ENCODE measurements around the gene PDLIM5. TPM values are rescaled to one million over a fixed set of nuclear protein-coding genes. Genes with fewer than 3 reads are reported as not detected.

PDLIM5 gene
- total and polyA plus RNA-seq, 4 experiments from 2014 or later = 37.4 to 57.5 (median 44.6) TPM

- DNase-seq = no peak
- no peaks in the 10 kb centered on the region for H3K27me3 Mint-ChIP-seq
- H3K27me3 ChIP-seq (ENCODE audit: insufficient read depth, low read length) = no peaks in the 10 kb centered on the region
- CTCF ChIA-PET (ENCODE audit: partially characterized antibody) = no interaction called here
- H3K4me1 ChIP-seq (ENCODE audit: insufficient read depth, low read length) = no peaks in the 10 kb centered on the region
- H3K4me1 Mint-ChIP-seq = peaks cover 0 to 2% (median 0%) of the 10 kb centered on the region in 4 donors
- no peak overlapping the region for H3K4me3 Mint-ChIP-seq
- intact Hi-C loops (cut with micrococcal nuclease) = no loop called here
- no peak overlapping the region for H3K27ac Mint-ChIP-seq
- POLR2A ChIA-PET (ENCODE audit: partially characterized antibody) = no interaction called here
- H3K36me3 ChIP-seq (ENCODE audit: insufficient read depth, low read length) = no peaks in the 10 kb centered on the region
- H3K36me3 Mint-ChIP-seq = peaks cover 6 to 11% of the 10 kb centered on the region in 2 donors
- no peak overlapping the region for H3K4me3 ChIP-seq (ENCODE audit: low read length in 2 of 2)
- no peaks in the 10 kb centered on the region for H3K9me3 ChIP-seq (ENCODE audit: control insufficient read depth in 1 of 2, low read length in 2 of 2)
- H3K9me3 Mint-ChIP-seq = no peaks in the 10 kb centered on the region
- no peak overlapping the region for H3K27ac ChIP-seq (ENCODE audit: low read depth, low read length)
Measured at GRCh38 chr4:94578195-94578594, 126.5 kb downstream of the PDLIM5 start.

- H3K4me1 ChIP-seq (ENCODE audit: insufficient read depth, low read length) = no peaks in the 10 kb centered on the region
- H3K27ac Mint-ChIP-seq = no peak overlapping the region
- ChIA-PET POLR2A (ENCODE audit: partially characterized antibody) (no interaction called here), CTCF (ENCODE audit: partially characterized antibody) (no interaction called here)
- H3K27me3 Mint-ChIP-seq = no peaks in the 10 kb centered on the region
- H3K36me3 ChIP-seq (ENCODE audit: insufficient read depth, low read length) = no peaks in the 10 kb centered on the region
- peaks cover 5 to 22% of the 10 kb centered on the region in 2 donors for H3K36me3 Mint-ChIP-seq
- H3K9me3 Mint-ChIP-seq = no peaks in the 10 kb centered on the region
- no peak overlapping the region for H3K4me3 ChIP-seq (ENCODE audit: low read length in 2 of 2)
- H3K4me3 Mint-ChIP-seq = no peak overlapping the region
- intact Hi-C loops (cut with micrococcal nuclease) = no loop called here
- no peak overlapping the region for H3K27ac ChIP-seq (ENCODE audit: low read depth, low read length)
- no peaks in the 10 kb centered on the region for H3K9me3 ChIP-seq (ENCODE audit: control insufficient read depth in 1 of 2, low read length in 2 of 2)
- no peak for DNase-seq
- peaks cover 0 to 2% (median 0%) of the 10 kb centered on the region in 4 donors for H3K4me1 Mint-ChIP-seq
- no peaks in the 10 kb centered on the region for H3K27me3 ChIP-seq (ENCODE audit: insufficient read depth, low read length)
Measured at GRCh38 chr4:94581766-94582165, 130.0 kb downstream of the PDLIM5 start.

GRCh38 chr4:94582517-94582916 is 130.8 kb downstream of the PDLIM5 start:
- Mint-ChIP-seq H3K4me3 (no peak overlapping the region), H3K27ac (peak overlapping the region in 2 of 7 donors; percentile 3 to 59), H3K9me3 (no peaks in the 10 kb centered on the region), H3K27me3 (no peaks in the 10 kb centered on the region), H3K36me3 (peaks cover 5 to 27% of the 10 kb centered on the region in 2 donors), H3K4me1 (peaks cover 0 to 2% (median 0%) of the 10 kb centered on the region in 4 donors)
- ChIA-PET POLR2A (ENCODE audit: partially characterized antibody) (no interaction called here), CTCF (ENCODE audit: partially characterized antibody) (no interaction called here)
- H3K9me3 ChIP-seq (ENCODE audit: control insufficient read depth in 1 of 2, low read length in 2 of 2) = no peaks in the 10 kb centered on the region
- DNase-seq = no peak
- no peaks in the 10 kb centered on the region for H3K27me3 ChIP-seq (ENCODE audit: insufficient read depth, low read length)
- no peaks in the 10 kb centered on the region for H3K36me3 ChIP-seq (ENCODE audit: insufficient read depth, low read length)
- intact Hi-C loops (cut with micrococcal nuclease) = no loop called here
- H3K4me3 ChIP-seq (ENCODE audit: low read length in 2 of 2) = no peak overlapping the region
- H3K4me1 ChIP-seq (ENCODE audit: insufficient read depth, low read length) = no peaks in the 10 kb centered on the region
- no peak overlapping the region for H3K27ac ChIP-seq (ENCODE audit: low read depth, low read length)

- no peak overlapping the region for H3K4me3 ChIP-seq (ENCODE audit: low read length in 2 of 2)
- Mint-ChIP-seq H3K27me3 (no peaks in the 10 kb centered on the region), H3K4me3 (no peak overlapping the region), H3K36me3 (peaks cover 5 to 27% of the 10 kb centered on the region in 2 donors), H3K4me1 (peaks cover 0 to 2% (median 0%) of the 10 kb centered on the region in 4 donors), H3K9me3 (no peaks in the 10 kb centered on the region), H3K27ac (no peak overlapping the region)
- H3K36me3 ChIP-seq (ENCODE audit: insufficient read depth, low read length) = no peaks in the 10 kb centered on the region
- DNase-seq = no peak
- no peaks in the 10 kb centered on the region for H3K4me1 ChIP-seq (ENCODE audit: insufficient read depth, low read length)
- CTCF ChIA-PET (ENCODE audit: partially characterized antibody) = interaction anchor here (1.1 kb wide), 1 partner anchor 17 kb away, joined by 3 read pairs; no protein-coding TSS in a partner anchor
- H3K9me3 ChIP-seq (ENCODE audit: control insufficient read depth in 1 of 2, low read length in 2 of 2) = no peaks in the 10 kb centered on the region
- no peak overlapping the region for H3K27ac ChIP-seq (ENCODE audit: low read depth, low read length)
- POLR2A ChIA-PET (ENCODE audit: partially characterized antibody) = no interaction called here
- no peaks in the 10 kb centered on the region for H3K27me3 ChIP-seq (ENCODE audit: insufficient read depth, low read length)
- intact Hi-C loops (cut with micrococcal nuclease) = no loop called here
Measured at GRCh38 chr4:94583914-94584641, 132.3 kb downstream of the PDLIM5 start.

- CTCF ChIA-PET (ENCODE audit: partially characterized antibody) = no interaction called here
Measured at GRCh38 chr4:94588896-94589693, 137.4 kb downstream of the PDLIM5 start.

GRCh38 chr4:94590493-94590892 is 138.8 kb downstream of the PDLIM5 start:
- Mint-ChIP-seq H3K4me3 (no peak overlapping the region), H3K9me3 (no peaks in the 10 kb centered on the region), H3K4me1 (no peaks in the 10 kb centered on the region), H3K27me3 (no peaks in the 10 kb centered on the region), H3K36me3 (peaks cover 14 to 20% of the 10 kb centered on the region in 2 donors), H3K27ac (peak overlapping the region in 1 of 7 donors; percentile 87)
- ChIA-PET POLR2A (ENCODE audit: partially characterized antibody) (no interaction called here), CTCF (ENCODE audit: partially characterized antibody) (no interaction called here)
- no peaks in the 10 kb centered on the region for H3K27me3 ChIP-seq (ENCODE audit: insufficient read depth, low read length)
- no peak overlapping the region for H3K4me3 ChIP-seq (ENCODE audit: low read length in 2 of 2)
- intact Hi-C loops (cut with micrococcal nuclease) = no loop called here
- no peaks in the 10 kb centered on the region for H3K9me3 ChIP-seq (ENCODE audit: control insufficient read depth in 1 of 2, low read length in 2 of 2)
- H3K36me3 ChIP-seq (ENCODE audit: insufficient read depth, low read length) = no peaks in the 10 kb centered on the region
- H3K4me1 ChIP-seq (ENCODE audit: insufficient read depth, low read length) = no peaks in the 10 kb centered on the region
- H3K27ac ChIP-seq (ENCODE audit: low read depth, low read length) = no peak overlapping the region
- no peak for DNase-seq

More at GRCh38 chr4:94588896-94589693, 137.4 kb downstream of the PDLIM5 start:
- Histone ChIP-seq H3K9me3 (ENCODE audit: control insufficient read depth in 1 of 2, low read length in 2 of 2) (no peaks in the 10 kb centered on the region), H3K4me3 (ENCODE audit: low read length in 2 of 2) (no peak overlapping the region), H3K36me3 (ENCODE audit: insufficient read depth, low read length) (no peaks in the 10 kb centered on the region), H3K27ac (ENCODE audit: low read depth, low read length) (no peak overlapping the region), H3K27me3 (ENCODE audit: insufficient read depth, low read length) (no peaks in the 10 kb centered on the region), H3K4me1 (ENCODE audit: insufficient read depth, low read length) (no peaks in the 10 kb centered on the region)
- Mint-ChIP-seq H3K36me3 (peaks cover 14 to 29% of the 10 kb centered on the region in 2 donors), H3K9me3 (no peaks in the 10 kb centered on the region), H3K27ac (no peak overlapping the region), H3K4me1 (no peaks in the 10 kb centered on the region), H3K4me3 (no peak overlapping the region), H3K27me3 (no peaks in the 10 kb centered on the region)
- POLR2A ChIA-PET (ENCODE audit: partially characterized antibody) = no interaction called here
- intact Hi-C loops (cut with micrococcal nuclease) = no loop called here
- DNase-seq = no peak

- DNase-seq = no peak
- H3K9me3 ChIP-seq (ENCODE audit: control insufficient read depth in 1 of 2, low read length in 2 of 2) = no peaks in the 10 kb centered on the region
- Mint-ChIP-seq H3K4me3 (no peak overlapping the region), H3K27me3 (no peaks in the 10 kb centered on the region), H3K9me3 (no peaks in the 10 kb centered on the region), H3K27ac (peak overlapping the region in 1 of 7 donors; percentile 29), H3K36me3 (peaks cover 13% of the 10 kb centered on the region in 2 donors), H3K4me1 (no peaks in the 10 kb centered on the region)
- ChIA-PET POLR2A (ENCODE audit: partially characterized antibody) (no interaction called here), CTCF (ENCODE audit: partially characterized antibody) (interaction anchor here (2.6 kb wide), 1 partner anchor 183 kb away, joined by 27 read pairs; no protein-coding TSS in a partner anchor)
- H3K4me3 ChIP-seq (ENCODE audit: low read length in 2 of 2) = no peak overlapping the region
- H3K27me3 ChIP-seq (ENCODE audit: insufficient read depth, low read length) = no peaks in the 10 kb centered on the region
- intact Hi-C loops (cut with micrococcal nuclease) = no loop called here
- no peaks in the 10 kb centered on the region for H3K4me1 ChIP-seq (ENCODE audit: insufficient read depth, low read length)
- H3K36me3 ChIP-seq (ENCODE audit: insufficient read depth, low read length) = no peaks in the 10 kb centered on the region
- no peak overlapping the region for H3K27ac ChIP-seq (ENCODE audit: low read depth, low read length)
Measured at GRCh38 chr4:94591289-94591688, 139.5 kb downstream of the PDLIM5 start.

Measured in CD4-positive, alpha-beta memory T cell (primary cell).